ENCODE results near the gene POR.
"Not testable (repeated sequence)": the region's sequence is repeated elsewhere in the genome, so short reads cannot be mapped to it uniquely, and the experiment has no call there.

POR gene

DNA sequence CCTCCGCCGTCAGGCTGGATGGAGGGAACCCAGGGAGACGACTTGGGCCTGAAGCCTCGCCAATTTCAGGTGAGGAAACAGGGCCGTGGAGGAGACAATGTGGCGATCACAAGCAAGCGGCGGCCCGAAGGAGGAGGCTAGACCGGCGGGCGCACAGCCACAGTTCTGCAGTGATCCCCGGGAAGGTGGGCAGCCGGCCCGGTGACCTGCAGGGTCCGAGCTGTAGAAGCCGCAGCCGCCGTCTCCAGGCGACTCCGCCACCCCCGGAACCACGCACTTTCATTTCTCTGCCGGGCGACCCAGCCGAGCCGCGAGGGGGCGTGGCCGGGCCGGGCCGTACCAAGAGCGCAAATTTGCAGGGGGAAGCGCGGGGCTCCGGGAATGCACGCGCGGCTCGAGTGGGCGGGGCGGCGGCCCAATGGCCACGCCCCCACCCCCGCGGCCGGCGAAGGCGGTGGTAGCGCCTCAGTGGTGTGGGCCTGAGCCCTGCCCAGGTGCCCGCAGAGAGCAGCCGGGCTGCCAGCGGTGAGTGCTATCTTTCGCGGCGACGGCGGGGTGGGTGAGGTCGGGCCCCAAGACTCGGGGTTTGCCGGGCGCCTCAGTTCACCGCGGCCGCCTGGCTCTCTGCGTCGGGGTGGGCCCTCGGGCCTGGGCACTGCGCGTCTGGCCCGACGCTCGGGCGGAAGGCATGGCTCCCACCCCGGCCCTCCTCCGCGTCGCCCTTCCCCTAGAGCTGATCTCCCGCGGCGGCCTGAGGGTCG lies at the start of gene POR:
POR (plus strand) TSS at position 501 of the 761 bp plus-strand sequence. CDS start 38,847 bp downstream, outside the sequence.
- DNase-seq, result peak; percentile 97

GRCh38 chr7:75866114-75866488 lies 48.9 kb upstream of the POR start:
- DNase-seq, result no peak

DNA sequence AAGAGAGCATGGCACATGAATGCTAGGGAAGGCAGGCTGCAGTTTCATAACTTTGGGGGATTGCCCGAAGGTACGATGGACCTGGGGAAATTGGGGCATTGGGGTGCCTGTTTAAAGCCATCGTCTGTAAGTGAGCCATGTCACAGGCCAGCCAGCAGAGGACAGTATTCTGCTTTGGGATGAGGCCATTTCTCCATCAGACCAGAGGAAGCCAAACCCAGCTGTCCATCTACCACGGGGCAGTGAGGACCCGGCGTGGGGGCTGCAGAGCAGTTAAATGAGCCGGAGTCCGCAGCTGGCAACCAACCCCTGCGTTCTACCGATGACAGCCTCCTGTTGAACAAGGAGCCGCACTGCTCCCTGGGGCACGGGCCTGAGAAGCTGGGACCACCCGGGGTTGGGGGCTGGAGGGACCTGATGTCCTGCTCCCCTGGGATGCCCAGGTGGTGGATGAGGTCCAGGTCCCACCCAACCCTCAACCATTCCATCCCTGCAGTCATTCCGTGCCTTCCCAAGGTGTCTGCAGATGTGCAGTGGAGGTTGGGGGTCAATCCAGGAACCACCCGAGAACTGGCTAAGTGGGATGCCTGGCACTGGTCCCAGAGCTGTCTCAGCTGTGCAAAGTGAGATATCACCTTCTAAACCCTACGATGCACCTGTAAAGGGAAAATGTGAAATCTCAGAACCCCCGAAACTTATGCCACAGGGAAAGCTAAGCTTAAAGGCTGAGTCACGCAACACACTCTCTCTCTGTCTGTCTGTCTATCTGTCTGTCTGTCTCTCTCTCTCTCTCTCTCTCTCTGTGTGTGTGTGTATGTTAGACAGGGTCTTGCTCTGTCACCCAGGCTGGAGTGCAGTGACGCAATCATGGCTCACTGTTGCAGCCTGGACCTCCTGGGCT lies 48.2 kb upstream of the POR start:
- peak; percentile 50 for DNase-seq

DNA sequence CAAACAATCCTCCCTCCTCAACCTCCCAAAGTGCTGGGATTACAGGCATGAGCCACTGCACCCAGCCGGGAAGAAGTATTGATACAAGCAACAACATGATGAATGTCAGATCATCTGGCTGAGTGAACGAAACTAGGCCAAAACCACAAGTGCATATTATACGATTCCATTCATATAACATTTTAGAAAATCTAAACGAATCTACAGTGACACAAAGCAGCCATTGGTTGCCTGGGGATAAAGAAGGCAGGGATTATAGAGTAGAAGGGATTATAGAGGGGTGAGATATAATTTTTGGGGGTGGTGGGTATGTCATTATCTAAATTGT lies 47.6 kb upstream of the POR start:
- DNase-seq, result no peak

DNA sequence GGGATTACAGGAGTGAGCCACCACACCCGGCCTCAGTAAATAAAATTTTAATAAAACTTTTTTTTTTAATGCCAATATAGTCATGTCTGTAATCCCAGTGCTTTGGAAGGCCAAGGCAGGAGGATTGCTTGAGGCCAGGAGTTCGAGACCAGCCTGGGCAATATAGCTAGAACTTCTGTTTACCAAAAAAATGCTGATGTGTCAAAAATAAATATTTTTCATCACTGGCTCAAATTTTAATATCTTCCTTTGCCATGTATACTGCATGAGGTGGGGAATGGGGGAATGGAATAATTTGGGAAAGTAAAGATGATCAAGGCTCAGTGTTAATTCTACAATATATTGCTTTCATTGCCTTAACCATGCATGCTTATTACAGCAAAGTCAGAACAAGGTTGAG lies 46.8 kb upstream of the POR start:
- DNase-seq, result no peak

GRCh38 chr7:75869776-75870379 lies 45.1 kb upstream of the POR start:
- no peak for DNase-seq

- DNase-seq, result no peak
These were observed 44.3 kb upstream of the POR start for GRCh38 chr7:75870557-75871161.

DNA sequence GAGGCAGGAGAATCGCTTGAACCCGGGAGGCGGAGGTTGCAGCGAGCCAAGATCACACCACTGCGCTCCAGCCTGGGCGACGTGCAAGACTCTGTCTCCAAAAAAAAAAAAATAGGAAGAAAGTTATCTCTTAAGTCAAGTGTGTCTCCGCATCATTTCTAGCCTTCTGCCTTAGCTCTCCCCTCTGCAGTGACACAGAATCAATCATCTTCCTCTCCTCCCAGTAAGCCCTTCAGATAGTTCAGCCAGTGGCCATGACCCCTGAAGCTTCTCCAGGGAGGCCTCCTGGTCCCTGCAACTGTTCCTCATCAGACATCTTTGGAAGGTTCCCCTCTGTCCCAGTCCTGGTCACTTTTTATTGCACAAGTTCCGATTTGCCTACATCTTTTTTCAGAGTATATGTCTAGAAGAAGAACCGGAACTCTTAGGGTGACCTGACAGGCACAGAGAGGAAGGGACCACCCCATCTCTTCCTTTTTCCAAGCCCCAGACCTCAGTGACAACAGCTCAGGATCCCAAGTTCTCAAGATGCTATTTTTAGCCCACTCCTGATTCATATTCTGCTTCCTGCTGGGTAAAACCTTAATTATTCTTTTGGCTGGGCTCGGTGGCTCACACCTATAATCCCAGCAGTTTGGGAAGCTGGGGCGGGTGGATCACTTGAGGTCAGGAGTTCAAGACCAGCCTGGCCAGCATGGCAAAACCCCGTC lies 42.7 kb upstream of the POR start:
- no peak for DNase-seq

DNA sequence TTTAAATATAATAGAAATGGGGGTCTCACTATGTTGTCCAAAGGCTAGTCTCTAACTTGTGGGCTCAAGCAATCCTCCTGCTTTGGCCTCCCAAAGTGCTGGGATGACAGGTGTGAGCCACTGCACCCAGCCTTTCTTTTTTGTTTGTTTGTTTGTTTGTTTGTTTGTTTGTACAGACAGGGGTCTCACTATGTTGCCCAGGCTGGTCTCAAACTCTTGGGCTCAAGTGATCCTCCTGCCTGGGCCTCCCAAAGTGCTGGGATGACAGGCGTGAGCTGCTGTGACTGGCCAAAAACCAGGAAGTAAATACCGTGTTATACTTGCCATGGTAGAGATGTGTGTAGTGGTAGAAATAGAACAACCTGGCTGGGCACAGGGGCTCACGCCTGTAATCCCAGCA lies 40.8 kb upstream of the POR start:
- DNase-seq, result not testable (repeated sequence)

DNA sequence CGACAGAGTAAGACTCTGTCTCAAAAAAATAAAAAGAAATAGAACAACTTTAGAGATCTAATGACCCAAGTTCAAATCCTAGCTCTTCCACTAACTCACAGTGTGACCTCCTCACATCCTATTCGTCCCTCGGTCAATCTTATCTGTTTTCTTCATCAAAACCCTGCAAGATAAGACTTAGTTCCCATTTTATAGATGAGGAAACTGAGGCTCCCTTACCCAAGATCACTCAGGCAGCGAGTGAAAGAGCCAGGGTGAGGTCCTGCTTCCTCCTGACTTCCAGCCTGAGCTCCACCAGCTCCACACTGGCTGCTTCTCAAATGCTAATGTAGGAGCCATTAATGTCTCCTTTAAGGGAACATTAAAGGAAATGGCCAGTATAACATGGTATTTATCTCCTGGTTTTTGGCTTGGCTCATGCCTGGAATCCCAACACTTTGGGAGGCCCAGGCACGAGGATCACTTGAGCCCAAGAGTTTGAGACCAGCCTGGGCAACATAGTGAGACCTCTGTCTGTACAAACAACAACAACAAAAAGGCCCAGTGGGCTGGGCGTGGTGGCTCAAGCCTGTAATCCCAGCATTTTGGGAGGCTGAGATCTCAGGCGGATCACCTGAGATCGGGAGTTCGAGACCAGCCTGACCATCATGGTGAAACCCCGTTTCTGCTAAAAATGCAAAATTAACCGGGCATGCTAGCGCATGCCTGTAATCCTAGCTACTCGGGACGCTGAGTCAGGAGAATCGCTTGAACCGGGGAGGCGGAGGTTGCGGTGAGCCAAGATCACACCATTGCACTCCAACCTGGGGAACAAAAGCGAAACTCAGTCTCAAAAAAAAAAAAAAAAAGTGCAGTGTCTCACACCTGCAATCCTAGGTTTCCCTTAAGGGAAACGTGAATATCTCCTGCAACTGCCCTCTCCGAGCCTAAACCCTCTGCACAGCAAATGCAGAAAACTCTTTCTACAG lies 39.6 kb upstream of the POR start:
- no peak for DNase-seq

DNA sequence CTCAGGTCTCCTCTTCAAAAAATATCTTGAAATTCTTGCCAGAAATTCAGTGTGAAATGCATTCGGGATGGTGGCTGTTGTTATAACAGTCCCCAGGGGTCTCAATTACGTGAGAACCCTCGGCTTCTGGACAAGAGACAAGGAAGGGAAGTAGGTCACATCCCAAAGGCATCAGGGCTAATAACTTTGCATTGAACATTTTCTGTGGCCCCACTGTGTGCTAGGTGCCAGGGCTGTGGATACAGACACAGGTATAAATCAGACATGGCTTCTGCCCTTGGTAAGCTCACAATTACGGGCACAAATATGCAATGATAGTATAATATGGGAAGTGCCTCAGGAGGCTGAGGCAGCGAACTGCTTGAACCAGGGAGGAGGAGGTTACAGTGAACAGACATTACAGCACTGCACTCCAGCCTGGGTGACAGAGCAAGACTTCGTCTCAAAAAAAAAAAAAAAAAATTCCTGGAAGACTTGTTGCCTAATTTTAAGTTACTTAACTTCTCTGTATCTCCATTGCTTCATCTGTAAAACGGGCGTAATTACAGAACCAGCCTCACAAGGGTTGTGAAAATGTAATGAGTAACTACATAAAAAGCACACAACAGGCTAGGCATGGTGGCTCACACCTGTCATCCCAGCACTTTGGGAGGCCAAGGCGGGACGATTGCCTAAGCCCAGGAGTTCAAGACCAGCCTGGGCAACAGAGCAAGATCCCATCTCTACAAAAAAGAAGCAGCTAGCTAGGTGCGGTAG lies 38.7 kb upstream of the POR start:
- no peak for DNase-seq

DNA sequence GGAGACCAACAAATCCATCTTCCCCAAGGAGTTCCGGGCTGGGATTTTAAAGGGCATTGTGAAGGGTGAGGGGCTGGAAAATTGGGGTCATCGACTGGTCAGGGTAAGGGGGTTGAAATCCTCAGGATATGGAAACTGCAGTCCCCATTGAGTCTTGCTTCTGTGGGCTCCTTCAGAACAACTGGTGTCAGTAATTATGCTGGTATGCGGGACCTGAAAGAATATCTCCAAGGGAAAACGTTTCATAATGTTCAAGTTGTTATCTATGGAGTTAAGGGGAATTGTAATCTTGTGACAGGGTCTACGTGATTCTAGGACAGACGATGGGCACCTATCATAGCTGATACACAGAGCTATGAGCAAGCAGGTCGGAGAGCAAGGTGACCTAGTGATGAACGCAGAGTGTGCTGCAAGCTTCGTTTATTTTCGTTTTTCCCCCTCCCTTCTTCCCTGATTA lies 36.6 kb upstream of the POR start:
- no peak for DNase-seq

GRCh38 chr7:75878769-75879611 lies 36.0 kb upstream of the POR start, which contains the start of gene RHBDD2:
Gene RHBDD2 (plus strand): TSS chr7:75879034. CDS start chr7:75879083, 49 bp downstream.
- peak; percentile 96 for DNase-seq

GRCh38 chr7:75879771-75880184 lies 35.2 kb upstream of the POR start:
- DNase-seq, result peak; percentile 66

- no peak for DNase-seq
These were observed 34.7 kb upstream of the POR start for GRCh38 chr7:75880242-75880641.

- no peak for DNase-seq
These were observed 33.4 kb upstream of the POR start for GRCh38 chr7:75881436-75882095.

- not testable (repeated sequence) for DNase-seq
These were observed 31.6 kb upstream of the POR start for GRCh38 chr7:75883265-75883824.

GRCh38 chr7:75884476-75884875 lies 30.5 kb upstream of the POR start:
- no peak for DNase-seq

DNA sequence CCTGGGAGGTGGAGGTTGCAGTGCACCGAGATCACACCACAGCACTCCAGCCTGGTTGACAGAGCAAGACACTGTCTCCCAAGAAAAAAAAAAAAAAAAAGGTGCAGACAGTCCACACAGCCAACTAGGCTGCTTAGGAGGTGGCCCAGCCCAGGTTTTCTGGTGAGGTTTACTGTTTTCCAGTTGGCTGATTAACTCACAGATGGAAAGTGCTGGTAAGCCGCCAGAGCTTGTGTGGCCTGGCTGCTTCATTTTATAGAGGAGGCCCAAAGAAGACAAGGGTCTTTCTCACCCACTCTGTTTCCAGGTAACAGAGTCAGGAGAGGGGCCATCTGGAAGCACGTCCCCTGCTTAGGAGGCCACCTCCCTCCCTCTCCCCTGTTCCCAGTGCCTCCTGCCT lies 29.9 kb upstream of the POR start:
- DNase-seq, result no peak

Data from CD4-positive, alpha-beta T cell treated with Interleukin-4 for 4 hours (primary cell).